NCI-H748 (cell line): ENCODE data around the gene CAMTA1.
"Not testable (repeated sequence)": the region's sequence is repeated elsewhere in the genome, so short reads cannot be mapped to it uniquely, and the experiment has no call there.

Experiments
- DNase-seq: peaks from one replicate; lab custom pipeline; 2025; ENCODE audit not compliant: unreplicated experiment; lab: John Stamatoyannopoulos, UW

CAMTA1 gene

DNA sequence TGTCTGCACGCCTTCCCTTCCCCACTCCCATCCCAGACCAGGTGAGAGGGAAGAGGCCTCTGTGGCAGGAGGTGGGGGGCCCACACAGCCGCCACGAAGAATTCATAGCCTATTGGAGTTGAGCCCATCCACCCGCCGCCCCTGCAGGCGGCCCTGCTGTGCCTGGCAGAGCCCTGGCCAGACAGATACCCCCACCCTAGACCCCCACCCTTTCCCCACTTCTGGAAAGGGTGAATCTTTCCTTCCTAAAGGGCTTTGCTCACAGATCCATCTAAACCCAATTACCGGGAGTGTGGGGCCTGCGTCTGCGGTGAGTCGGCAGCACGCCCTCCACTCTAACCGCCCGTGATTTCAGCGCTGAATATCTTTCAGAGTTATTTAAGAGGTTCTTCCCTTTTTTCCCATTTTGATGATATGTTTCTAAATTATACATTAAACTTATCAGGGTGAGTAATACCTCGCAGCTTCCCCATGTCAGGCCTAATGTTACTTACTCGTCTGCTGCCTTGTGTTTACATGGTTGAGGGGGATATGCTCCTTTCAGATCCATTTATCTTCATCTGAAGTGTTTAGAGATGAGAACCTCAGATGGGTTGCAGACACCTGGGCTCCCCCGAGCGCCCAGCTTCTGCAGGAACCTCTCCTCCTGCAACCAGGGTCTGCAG, 802.0 kb downstream of the CAMTA1 start:
- no peak for DNase-seq

DNA sequence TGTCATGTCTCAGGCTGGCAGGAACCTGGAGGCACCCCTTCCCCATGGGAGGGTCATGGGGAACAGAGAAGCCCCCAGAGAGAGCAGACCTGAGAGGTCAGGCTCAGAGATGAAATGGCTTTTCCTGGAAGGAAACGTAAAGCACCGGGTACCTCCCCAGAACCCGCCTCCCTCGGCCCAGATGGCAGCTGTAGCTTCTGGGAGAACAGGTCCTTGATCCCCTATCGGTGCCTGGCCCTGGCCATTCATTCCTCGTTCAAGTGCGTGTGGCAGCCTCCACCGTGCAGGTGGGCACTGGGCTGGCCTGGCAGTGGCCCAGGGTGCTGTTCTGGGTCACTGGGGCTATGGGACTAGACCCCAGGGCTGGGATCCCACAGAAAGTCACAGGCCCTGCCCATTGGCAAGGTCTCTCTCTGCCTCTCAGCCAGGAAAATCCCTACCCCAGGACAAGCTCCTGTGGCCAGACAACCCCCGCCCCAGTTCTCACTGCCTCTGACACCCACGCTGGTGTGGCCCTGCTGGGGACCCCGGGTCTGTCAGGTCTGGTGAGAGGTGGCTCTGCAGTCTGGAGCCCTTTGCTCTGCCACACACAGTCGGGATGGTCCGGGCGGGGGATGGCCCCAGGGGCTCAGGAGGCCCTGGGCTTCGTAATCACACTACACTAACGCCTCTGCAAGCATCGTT, 802.7 kb downstream of the CAMTA1 start:
- no peak for DNase-seq

DNA sequence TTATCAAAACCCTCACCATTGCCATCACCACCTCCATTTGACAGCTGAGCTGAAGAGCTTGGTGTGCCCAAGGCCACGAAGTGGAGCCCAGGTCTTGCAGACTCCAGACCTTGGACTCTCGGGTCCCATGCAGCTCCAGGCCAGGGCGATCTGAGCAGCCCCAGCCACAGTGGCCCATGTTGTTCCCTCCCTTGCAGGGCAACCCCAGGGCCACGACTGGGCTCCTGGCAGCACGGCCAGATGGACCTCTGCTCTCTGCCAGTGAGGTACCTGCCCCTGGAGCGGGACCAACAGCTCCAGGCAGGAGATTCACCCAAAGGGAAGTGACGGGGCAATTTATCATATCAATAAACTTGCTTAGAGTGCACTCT, 803.2 kb downstream of the CAMTA1 start:
- no peak for DNase-seq

DNA sequence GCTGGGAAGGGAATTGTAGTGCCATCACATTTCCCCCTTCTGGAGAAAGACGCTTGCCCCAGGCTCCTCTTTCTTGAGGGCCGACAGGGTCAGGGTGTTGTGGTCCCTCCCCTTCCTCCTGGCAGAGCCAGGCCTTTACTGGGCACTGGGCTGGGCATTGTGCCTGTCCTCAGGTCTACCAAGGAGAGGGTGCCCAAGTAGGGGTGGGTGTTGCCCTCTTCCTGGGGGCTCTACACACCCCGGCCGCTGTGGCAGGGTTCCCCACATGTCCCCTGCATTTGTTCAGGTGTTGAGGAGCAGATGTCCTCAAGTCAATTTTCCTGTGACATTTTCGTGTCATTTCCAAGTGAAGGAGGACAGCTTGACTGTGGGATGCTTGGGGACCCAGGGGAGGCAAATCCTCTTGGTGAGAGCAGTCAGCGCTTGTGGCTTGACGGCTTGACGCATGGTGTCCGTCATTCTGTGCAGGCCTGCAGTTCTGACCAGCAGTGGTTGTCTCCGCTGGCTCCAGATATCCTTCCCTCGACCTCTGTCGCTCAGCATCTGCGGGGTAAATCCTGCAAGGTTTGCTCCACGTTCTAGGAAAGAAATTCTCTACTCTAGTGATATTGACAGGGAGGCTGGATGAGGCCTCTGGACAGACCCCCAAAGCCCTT, 804.0 kb downstream of the CAMTA1 start:
- DNase-seq: no peak

DNA sequence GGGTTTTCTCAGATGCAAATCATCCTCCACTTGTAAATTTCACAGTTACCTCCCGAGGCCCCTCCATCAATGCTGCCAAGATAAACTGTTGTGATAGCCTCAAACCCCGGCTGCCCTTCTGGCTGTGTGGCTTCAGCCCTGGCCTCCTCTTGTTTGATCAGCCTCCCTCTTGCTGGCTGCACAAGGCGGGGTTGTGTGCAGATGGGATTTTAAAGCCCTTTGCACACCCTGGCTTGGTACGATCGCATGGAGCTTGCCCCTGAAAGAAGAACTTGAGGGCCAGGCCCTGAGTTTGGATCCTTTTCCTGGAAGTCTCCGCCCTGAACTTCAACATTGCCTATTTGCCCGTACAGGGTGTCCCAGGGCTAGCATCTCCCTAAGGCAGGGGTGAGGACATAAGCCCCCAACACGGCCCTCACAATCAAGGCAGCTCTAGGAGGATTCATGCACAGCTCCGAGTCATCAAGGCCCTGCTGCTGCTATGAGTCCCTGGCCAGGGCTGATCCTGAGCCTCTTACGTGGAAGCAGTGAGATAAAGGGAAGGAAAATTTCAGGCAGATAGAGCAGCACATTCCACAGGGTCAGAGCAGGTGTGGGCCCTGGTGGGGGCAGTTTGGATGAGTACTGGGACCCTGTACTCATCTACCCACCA, 804.6 kb downstream of the CAMTA1 start:
- DNase-seq: no peak

DNA sequence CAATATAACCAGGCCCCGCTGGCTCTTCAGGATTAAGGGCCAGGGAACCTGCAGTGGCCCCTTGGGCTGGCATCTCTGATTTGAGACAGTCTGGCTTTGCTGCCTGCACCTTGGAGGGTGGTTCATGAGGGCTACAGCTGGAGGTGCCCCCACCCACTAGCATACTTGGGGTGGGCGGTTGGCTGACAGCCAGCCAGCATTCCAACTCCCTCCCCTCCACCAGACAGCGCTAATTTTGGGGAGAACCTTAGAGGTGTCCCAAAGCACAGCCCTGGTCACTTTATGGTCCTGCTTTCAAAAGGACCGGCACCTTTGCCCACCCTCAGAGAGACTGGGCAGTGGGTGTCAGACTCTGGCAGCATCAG, 805.2 kb downstream of the CAMTA1 start:
- no peak for DNase-seq

DNA sequence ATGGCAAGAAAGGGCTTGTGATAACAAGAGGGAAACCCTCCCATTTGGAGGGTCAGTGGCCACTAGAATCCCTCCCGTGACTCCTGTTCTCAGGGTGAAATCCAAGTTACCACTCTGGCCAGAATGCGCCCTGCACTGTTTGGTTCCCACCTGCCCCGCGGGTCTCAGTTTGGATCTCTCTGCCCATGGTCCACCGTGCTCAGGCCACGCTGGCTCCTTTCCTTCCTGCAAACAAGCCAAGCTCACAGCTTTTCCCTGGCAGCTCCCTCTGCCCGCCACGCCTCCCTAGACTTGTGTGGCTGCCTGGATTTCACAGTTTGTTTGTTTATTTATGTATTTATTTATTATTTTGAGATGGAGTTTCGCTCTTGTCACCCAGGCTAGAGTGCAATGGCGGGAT, 806.3 kb downstream of the CAMTA1 start:
- no peak for DNase-seq

DNA sequence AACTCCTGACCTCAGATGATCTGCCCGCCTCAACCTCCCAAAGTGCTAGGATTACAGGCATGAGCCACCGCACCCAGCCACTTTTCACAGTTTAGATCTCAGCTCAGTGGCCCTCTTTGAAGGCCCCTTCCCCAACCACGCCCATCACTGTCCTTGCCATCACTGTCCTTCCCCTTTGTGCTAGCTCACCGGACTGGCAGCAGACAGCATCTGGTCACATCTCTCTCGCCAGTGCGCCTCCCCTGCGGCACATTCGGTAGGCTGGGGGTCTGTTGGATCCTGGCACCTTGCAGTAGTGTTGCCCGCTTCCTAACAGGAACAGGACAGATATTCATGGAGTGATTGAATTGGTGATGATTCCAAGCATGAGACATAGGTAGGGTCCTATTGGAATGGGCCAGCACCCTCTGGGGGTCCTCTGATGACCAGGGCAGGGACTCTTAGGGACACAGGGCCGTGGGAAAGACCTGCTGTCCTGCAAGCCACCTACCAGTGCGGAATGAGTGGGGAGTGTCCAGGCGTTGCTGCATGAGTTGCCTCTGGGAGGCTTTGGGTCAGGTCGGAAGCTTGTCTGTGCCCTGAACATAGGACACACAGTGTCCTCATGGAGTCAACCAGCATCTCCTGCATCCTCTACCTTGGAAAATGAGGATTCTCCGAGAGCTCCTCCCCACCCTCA, 807.0 kb downstream of the CAMTA1 start:
- DNase-seq: no peak

DNA sequence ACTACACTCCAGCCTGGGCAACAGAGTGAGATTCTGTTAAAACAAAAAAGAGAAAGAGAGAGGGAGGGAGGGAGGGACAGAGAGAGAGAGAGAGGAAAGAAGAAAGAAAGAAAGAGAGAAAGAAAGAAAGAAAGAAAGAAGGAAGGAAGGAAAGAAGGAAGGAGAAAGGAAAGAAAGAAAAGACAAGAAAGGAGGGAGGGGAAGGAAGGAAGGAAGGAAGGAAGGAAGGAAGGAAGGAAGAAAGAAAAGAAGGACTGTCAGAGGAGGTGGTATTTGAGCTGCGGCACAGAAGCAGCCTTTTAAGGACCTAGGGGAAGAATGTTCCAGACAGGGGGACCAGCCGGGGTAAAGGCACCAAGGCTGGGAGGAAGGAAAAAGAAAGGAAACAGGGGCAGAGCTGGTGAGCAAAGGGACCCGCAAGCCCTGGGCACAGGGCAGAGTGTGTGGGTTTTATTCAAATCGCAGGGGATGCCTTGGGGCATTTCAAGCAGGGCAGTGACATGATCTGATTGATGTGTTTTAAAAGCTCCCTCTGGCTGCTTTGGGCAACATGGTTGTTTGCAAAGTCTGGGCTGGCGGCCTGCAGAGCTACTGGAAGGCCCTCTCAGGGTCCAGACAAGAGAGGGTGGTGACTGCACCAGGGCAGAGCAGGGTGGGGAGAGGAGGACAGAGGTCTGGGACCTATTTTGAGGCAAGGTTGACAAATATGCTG, 808.9 kb downstream of the CAMTA1 start:
- no peak for DNase-seq

DNA sequence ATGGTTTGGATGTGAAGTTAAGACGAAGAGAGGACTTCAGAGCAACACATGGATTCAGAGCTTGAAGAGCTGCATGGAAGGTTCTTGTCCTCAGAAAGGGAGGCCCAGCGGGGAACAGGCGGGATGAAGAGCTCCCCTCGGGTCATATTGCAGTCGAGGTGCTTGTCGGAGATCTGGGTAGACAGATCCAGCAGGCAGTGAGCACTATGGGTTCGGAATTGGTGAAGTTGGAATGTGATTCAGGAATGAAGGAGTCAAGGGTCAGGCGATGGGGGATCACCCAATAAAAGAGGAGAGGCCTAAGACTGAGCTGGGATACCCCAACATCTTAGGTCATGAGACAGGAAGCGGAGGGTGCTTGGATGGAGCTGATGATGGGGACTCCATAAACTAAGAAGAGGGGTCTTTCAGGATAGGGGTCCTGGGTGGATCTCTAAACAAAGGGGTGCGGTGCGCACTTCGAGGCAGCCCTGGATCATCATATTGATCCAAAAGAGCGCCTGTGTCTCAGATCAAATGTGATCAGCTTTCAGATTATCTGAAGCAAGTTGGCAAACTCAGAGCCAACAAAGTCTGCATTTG, 809.6 kb downstream of the CAMTA1 start:
- DNase-seq: no peak

DNA sequence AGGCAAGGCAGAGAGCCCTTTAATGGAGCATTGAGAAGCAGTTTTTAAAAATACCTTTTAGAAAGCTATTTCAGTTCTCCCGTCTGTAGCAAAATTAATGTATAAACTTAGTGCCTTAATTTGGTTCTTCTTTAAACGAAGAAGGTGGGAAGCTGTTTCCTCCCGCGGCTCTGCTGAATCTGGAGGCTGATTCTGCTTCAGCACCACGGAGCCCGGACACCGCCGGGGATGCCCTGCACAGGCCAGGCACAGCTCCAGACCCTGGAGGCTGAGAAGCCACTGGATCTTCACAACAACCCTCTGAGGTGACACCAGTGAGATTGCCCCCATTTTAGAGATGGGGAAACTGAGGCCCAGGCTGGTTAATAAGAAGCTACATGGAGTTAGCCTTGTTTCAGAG, 810.1 kb downstream of the CAMTA1 start:
- no peak for DNase-seq

DNA sequence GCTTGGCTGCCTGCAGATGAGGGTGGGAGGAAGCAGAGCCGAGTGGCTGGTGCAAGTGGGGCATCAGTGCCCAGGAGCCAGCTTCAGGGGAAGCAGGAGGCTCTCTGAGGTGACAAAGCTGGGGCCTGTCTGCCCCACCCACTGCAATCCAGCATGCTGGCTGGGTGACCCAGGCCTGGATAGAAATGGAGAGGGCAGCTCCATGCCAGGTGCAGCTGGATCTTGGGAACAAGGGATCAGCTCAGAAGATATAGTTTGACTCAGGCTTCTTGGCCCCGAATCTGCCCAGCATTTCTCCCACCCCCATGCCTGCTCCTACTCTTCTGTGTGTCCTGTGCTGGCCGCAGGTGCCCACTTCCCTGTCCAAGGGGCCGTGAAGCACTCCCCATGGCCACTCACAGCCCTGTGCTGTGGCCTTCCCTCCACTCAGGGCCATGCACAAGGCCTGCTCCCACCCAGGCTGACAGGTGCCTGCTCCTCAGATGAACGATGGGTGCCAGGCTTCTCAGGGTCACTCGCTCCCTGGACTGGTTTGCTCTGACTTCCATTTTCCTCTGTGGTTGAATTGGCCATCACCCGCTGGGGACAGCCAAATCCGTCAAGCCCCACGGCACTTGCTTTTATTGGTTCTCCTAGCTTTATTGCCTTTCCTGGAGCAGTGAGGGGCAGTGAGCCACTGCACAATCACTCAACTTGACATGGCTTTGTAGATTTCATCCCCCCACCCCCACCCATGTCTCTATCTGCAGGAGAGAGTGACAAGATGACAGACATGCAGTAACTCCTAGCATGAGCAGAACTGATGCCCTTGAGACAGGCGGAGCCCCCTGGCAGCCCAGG, 811.1 kb downstream of the CAMTA1 start:
- DNase-seq: no peak

DNA sequence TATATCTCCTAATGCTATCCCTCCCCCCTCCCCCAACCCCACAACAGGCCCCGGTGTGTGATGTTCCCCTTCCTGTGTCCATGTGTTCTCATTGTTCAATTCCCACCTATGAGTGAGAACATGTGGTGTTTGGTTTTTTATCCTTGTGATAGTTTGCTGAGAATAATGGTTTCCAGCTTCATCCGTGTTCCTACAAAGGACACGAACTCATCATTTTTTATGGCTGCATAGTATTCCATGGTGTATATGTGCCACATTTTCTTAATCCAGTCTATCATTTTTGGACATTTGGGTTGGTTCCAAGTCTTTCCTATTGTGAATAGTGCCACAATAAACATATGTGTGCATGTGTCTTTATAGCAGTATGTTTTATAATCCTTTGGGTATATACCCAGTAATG, 812.8 kb downstream of the CAMTA1 start:
- not testable (repeated sequence) for DNase-seq

DNA sequence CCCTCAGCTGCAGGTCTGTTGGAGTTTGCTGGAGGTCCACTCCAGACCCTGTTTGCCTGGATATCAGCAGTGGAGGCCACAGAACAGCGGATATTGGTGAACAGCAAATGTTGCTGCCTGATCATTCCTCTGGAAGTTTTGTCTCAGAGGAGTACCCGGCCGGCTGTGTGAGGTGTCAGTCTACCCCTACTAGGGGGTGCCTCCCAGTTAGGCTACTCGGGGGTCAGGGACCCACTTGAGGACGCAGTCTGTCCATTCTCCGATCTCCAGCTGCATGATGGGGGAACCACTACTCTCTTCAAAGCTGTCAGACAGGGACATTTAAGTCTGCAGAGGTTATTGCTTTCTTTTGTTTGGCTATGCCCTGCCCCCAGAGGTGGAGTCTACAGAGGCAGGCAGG, 819.7 kb downstream of the CAMTA1 start:
- not testable (repeated sequence) for DNase-seq

DNA sequence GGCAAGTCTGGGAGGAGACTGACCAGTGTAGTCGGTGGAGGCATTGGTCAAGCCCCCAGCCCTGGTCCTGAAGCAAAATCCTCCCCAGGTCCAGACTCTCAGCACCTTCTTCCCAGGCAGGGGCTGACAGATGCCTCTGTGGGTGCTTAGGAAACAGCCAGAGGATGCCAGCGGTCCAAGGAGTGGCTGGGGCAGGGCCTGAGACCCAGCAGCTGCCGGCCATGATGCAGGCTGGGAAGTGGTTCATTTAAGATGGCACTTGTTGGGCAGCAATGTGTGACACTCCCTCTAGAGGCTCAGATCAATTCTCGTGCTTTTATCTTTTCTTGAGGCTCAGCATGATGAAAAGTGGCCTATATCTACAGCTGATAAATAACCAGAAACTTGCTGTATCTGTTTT, 820.8 kb downstream of the CAMTA1 start:
- no peak for DNase-seq

DNA sequence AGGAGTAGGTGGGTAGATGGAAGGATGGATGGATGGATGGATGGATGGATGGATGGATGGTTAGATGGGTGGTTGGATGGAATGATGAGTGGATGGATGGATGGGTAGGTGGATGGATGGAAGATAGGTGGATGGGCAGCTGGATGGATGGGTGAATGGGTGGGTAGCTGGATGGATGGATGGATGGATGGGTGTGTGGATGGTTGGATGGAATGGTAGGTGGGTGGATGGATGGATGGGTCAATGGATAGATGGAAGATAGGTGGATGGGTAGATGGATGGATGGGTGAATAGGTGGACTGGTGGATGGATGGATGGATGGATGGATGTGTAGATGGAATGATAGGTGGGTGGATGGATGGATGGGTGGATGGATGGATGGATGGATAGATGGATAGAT, 821.8 kb downstream of the CAMTA1 start:
- no peak for DNase-seq

DNA sequence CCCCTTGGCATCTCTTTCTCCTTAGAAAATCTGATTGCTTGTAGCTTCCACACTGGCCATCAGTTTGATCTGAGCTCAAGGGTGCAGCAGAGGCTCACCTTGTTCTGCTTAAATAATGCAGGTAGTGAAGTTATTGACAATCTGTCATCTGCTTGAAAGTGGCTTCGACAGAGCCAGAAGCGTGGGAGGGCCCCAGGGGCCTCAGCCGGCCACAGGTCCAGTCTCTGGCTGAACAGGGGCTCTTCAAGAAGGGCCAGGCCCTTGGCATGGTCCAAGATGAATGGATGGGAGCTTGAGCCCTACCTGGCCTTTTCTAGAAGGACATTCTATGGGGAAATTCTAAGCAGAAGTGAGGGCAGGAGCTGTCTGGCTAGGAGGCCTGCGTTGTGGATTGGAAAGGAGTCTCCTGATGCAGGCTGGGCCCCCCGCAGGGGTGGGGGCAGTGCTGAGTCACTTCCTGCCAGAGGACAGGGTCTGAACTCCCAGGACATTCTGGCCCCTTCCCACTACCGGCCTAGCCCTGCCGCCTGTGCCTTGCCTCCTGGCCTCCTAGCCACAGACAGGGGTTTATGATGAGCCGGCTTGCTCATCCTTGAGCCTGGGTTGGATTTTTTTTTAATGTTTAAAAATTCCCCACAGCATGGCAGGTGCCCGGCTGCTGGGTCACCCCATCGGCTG, 823.5 kb downstream of the CAMTA1 start:
- peak; percentile 26 for DNase-seq

DNA sequence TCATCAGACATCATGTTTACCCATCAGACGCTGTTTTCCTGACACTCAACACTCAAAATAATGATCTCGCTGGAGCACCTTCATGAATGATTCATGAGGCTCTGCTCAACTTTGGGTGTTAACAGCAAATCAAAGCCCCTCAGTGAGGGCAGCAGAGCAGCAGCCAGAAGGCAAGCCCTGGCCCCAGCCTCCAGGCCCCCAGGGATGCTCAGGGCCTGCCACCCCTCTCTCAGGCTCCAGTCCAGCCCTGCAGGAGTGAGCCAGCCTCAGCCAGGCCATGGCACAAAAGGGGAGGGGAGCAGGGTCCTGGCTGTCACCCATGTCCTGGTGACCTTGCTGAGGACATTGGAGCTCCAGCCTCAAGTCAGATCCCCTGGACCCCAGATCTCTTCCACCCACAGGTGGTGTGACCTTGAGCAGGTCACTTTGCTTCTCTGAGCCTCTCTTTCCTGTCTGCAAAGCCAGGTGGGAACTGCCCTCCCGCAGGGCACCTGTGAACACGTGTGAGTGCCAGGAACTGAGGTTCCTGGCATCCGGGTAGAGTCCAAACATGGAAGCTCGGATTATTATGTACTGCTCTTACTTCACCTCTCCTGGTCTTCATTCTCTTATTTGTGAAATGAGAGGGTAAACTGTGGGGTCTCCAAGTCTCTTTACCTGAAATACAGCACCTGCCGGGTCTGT, 824.2 kb downstream of the CAMTA1 start:
- peak; percentile 27 for DNase-seq
